Type B pancreatic cell (in vitro differentiated cells): Measurements from ENCODE around the gene ANG. TPM values are rescaled to one million over a fixed set of nuclear protein-coding genes. Genes with fewer than 3 reads are reported as not detected.
A peak's percentile ranks its signal among the peaks of the same experiment; 100 is the strongest.
"Not testable (repeated sequence)": the region's sequence is repeated elsewhere in the genome, so short reads cannot be mapped to it uniquely, and the experiment has no call there.

ENCODE experiments used
- DNase-seq: peaks from one replicate; pipeline ENCODE4 v3.0.0; 2021; ENCODE audit warnings: mixed read lengths; ENCODE audit not compliant: unreplicated experiment; ENCODE audit errors: extremely low spot score
- H3K27ac Mint-ChIP-seq: 2 replicates; pipeline ENCODE4 v1.8.0; 2021; ENCODE audit warnings: mild to moderate bottlenecking, mixed read lengths
- H3K27me3 Mint-ChIP-seq: 2 replicates; pipeline ENCODE4 v1.8.0; 2021; ENCODE audit warnings: mixed read lengths
- H3K36me3 Mint-ChIP-seq: 2 replicates; pipeline ENCODE4 v1.8.0; 2021; ENCODE audit warnings: mixed read lengths
- H3K4me1 Mint-ChIP-seq: one replicate; pipeline ENCODE4 v1.8.0; 2021; ENCODE audit warnings: mixed read lengths; ENCODE audit not compliant: unreplicated experiment
- H3K4me3 Mint-ChIP-seq: 2 replicates; pipeline ENCODE4 v1.8.0; 2021; ENCODE audit warnings: mild to moderate bottlenecking, mixed read lengths
- H3K9me3 Mint-ChIP-seq: 2 replicates; pipeline ENCODE4 v1.8.0; 2021; ENCODE audit warnings: mixed read lengths
- CTCF ChIP-seq: fragments of 200-600 bp; sonication (generic); conservative IDR thresholded peaks from 2 replicates; pipeline ENCODE4 v1.5.0; 2021; ENCODE audit warnings: antibody characterized with exemption, mild to moderate bottlenecking
- total RNA-seq: library from RNA; stranded (reverse); gene quantifications from 2 replicates; pipeline ENCODE4 v1.2.1, GENCODE V29; 2021; ENCODE audit warnings: low replicate concordance

ANG gene
- total RNA-seq, 1 donor from 2014 or later: 24.5 TPM

- Mint-ChIP-seq H3K27ac (no peak overlapping the region), H3K27me3 (no peaks in the 10 kb centered on the region), H3K36me3 (peaks cover 5% of the 10 kb centered on the region), H3K4me3 (no peak overlapping the region), H3K9me3 (peaks cover 9% of the 10 kb centered on the region), H3K4me1 (peaks cover 7% of the 10 kb centered on the region)
- DNase-seq: no peak
- no peak for TF ChIP-seq CTCF
These were observed 32.2 kb downstream of the ANG start for GRCh38 chr14:20720741-20721140.

GRCh38 chr14:20722016-20722415 is 33.5 kb downstream of the ANG start:
- peaks cover 5% of the 10 kb centered on the region for H3K36me3 Mint-ChIP-seq
- H3K27me3 Mint-ChIP-seq: no peaks in the 10 kb centered on the region
- no peak for TF ChIP-seq CTCF
- H3K9me3 Mint-ChIP-seq: peaks cover 5% of the 10 kb centered on the region
- no peak overlapping the region for H3K4me3 Mint-ChIP-seq
- H3K27ac Mint-ChIP-seq: peak overlapping the region; percentile 31
- peaks cover 7% of the 10 kb centered on the region for H3K4me1 Mint-ChIP-seq
- DNase-seq: no peak

- TF ChIP-seq CTCF: no peak
- peaks cover 7% of the 10 kb centered on the region for H3K4me1 Mint-ChIP-seq
- no peak for DNase-seq
- no peak overlapping the region for H3K4me3 Mint-ChIP-seq
- no peak overlapping the region for H3K27ac Mint-ChIP-seq
- peaks cover 5% of the 10 kb centered on the region for H3K36me3 Mint-ChIP-seq
- H3K9me3 Mint-ChIP-seq: peaks cover 5% of the 10 kb centered on the region
- no peaks in the 10 kb centered on the region for H3K27me3 Mint-ChIP-seq
These were observed 34.9 kb downstream of the ANG start for GRCh38 chr14:20723488-20723887.

GRCh38 chr14:20726121-20726520 is 37.6 kb downstream of the ANG start:
- not testable (repeated sequence) for H3K27ac Mint-ChIP-seq, H3K9me3 Mint-ChIP-seq, H3K4me3 Mint-ChIP-seq, H3K4me1 Mint-ChIP-seq, H3K27me3 Mint-ChIP-seq, DNase-seq, H3K36me3 Mint-ChIP-seq

- H3K36me3 Mint-ChIP-seq: no peaks in the 10 kb centered on the region
- no peak overlapping the region for H3K4me3 Mint-ChIP-seq
- H3K4me1 Mint-ChIP-seq: no peaks in the 10 kb centered on the region
- H3K27ac Mint-ChIP-seq: no peak overlapping the region
- H3K27me3 Mint-ChIP-seq: no peaks in the 10 kb centered on the region
- H3K9me3 Mint-ChIP-seq: no peaks in the 10 kb centered on the region
- TF ChIP-seq CTCF: no peak
- no peak for DNase-seq
These were observed 38.0 kb downstream of the ANG start for GRCh38 chr14:20726531-20726930.

- H3K4me1 Mint-ChIP-seq: peaks cover 7% of the 10 kb centered on the region
- no peaks in the 10 kb centered on the region for H3K27me3 Mint-ChIP-seq
- H3K9me3 Mint-ChIP-seq: no peaks in the 10 kb centered on the region
- H3K36me3 Mint-ChIP-seq: no peaks in the 10 kb centered on the region
- DNase-seq: no peak
- H3K4me3 Mint-ChIP-seq: no peak overlapping the region
- TF ChIP-seq CTCF: no peak
- no peak overlapping the region for H3K27ac Mint-ChIP-seq
These were observed 42.3 kb downstream of the ANG start for GRCh38 chr14:20730891-20731290.
